CD14-positive monocyte (primary cell): ENCODE results near the gene RPL23. TPM values are rescaled to one million over a fixed set of nuclear protein-coding genes. Genes with fewer than 3 reads are reported as not detected.

Experiments used
- DNase-seq, 3 donors: peaks; one replicate each; pipeline ENCODE4 v3.0.0-alpha.2; 2011 to 2022
- H2AFZ ChIP-seq: 2 replicates; pipeline ENCODE4 v1.6.0; 2012; ENCODE audit warnings: mild to moderate bottlenecking, low read depth, low read length, inconsistent platforms; ENCODE audit not compliant: insufficient read depth, poor library complexity, severe bottlenecking
- H3K27ac ChIP-seq, 2 donors: 1 replicate in 1 of 2; 2 replicates in 1 of 2; pipeline ENCODE4 v1.5.1; 2012 to 2013; ENCODE audit warnings: low read length in 2 of 2, control low read depth in 1 of 2, inconsistent platforms in 1 of 2, low read depth in 1 of 2, mild to moderate bottlenecking in 1 of 2
- H3K27me3 ChIP-seq, 2 donors: one replicate each; pipeline versions ENCODE4 v1.6.0 to v1.6.1; 2011 to 2013; ENCODE audit warnings: low read length in 2 of 2; ENCODE audit not compliant: control insufficient read depth in 2 of 2, insufficient read depth in 2 of 2
- H3K36me3 ChIP-seq, 2 donors: replicated peaks in 1 of 2; 1 replicate in 1 of 2; 2 replicates in 1 of 2; pipeline versions ENCODE4 v1.5.1 to v1.6.1; 2012 to 2013; ENCODE audit warnings: low read length in 2 of 2, control low read depth in 1 of 2, inconsistent platforms in 1 of 2, mild to moderate bottlenecking in 1 of 2; ENCODE audit not compliant: insufficient read depth in 2 of 2, control insufficient read depth in 1 of 2
- H3K4me1 ChIP-seq, 2 donors: 1 replicate in 1 of 2; 2 replicates in 1 of 2; pipeline versions ENCODE4 v1.5.1 to v1.6.1; 2012 to 2013; ENCODE audit warnings: low read length in 2 of 2, control low read depth in 1 of 2, inconsistent platforms in 1 of 2, mild to moderate bottlenecking in 1 of 2, moderate library complexity in 1 of 2; ENCODE audit not compliant: insufficient read depth in 2 of 2, control insufficient read depth in 1 of 2
- H3K4me2 ChIP-seq: replicated peaks from 2 replicates; pipeline ENCODE3; 2012; ENCODE audit warnings: low read length, moderate library complexity, mild to moderate bottlenecking; ENCODE audit not compliant: poor library complexity, severe bottlenecking; ENCODE audit errors: extremely low read depth
- H3K4me3 ChIP-seq, 3 experiments: fragments of 200-600 bp in 1 of 3; sonication (generic) in 1 of 3; replicated peaks in 1 of 3; 1 replicate in 2 of 3; 2 replicates in 1 of 3; pipeline ENCODE4 v1.5.1; 2011 to 2013; ENCODE audit warnings: low read length in 3 of 3, mild to moderate bottlenecking in 3 of 3, control low read depth in 2 of 3, low read depth in 2 of 3, inconsistent platforms in 1 of 3, moderate library complexity in 1 of 3
- H3K79me2 ChIP-seq: 2 replicates; pipeline ENCODE4 v1.6.0; 2012; ENCODE audit warnings: mild to moderate bottlenecking, control low read depth, inconsistent platforms, low read length, moderate library complexity; ENCODE audit not compliant: insufficient read depth
- H3K9ac ChIP-seq: 2 replicates; pipeline ENCODE4 v1.6.0; 2017; ENCODE audit warnings: low read length, mild to moderate bottlenecking; ENCODE audit not compliant: insufficient read depth, poor library complexity, severe bottlenecking
- H3K9me3 ChIP-seq, 2 donors: replicated peaks in 1 of 2; 1 replicate in 1 of 2; 2 replicates in 1 of 2; pipeline versions ENCODE4 v1.5.1 to v1.6.1; 2012 to 2013; ENCODE audit warnings: low read length in 2 of 2, control low read depth in 1 of 2; ENCODE audit not compliant: control insufficient read depth in 1 of 2, insufficient read depth in 1 of 2
- H4K20me1 ChIP-seq: 2 replicates; pipeline ENCODE4 v1.6.0; 2012; ENCODE audit warnings: mild to moderate bottlenecking, low read length, control low read depth, moderate library complexity; ENCODE audit not compliant: insufficient read depth
- H3K27ac Mint-ChIP-seq, 7 donors: one replicate each; pipeline ENCODE4 v1.8.0; 2020; ENCODE audit warnings: mild to moderate bottlenecking in 7 of 7, mixed read lengths in 7 of 7, moderate library complexity in 6 of 7, inconsistent platforms in 2 of 7
- H3K27me3 Mint-ChIP-seq, 3 donors: one replicate each; pipeline ENCODE4 v1.8.0; 2021 to 2022; ENCODE audit warnings: low read depth in 3 of 3, mild to moderate bottlenecking in 3 of 3, mixed read lengths in 3 of 3, moderate library complexity in 3 of 3, inconsistent platforms in 1 of 3
- H3K36me3 Mint-ChIP-seq, 2 donors: one replicate each; pipeline ENCODE4 v1.8.0; 2020; ENCODE audit warnings: mixed read lengths in 2 of 2, inconsistent platforms in 1 of 2, mild to moderate bottlenecking in 1 of 2
- H3K4me1 Mint-ChIP-seq: one replicate; pipeline ENCODE4 v1.8.0; 2020; ENCODE audit warnings: mild to moderate bottlenecking, mixed read lengths
- H3K4me3 Mint-ChIP-seq, 2 donors: one replicate each; pipeline ENCODE4 v1.8.0; 2020; ENCODE audit warnings: mild to moderate bottlenecking in 2 of 2, mixed read lengths in 2 of 2, moderate library complexity in 1 of 2
- H3K9me3 Mint-ChIP-seq, 7 donors: one replicate each; pipeline ENCODE4 v1.8.0; 2020 to 2022; ENCODE audit warnings: mixed read lengths in 7 of 7, mild to moderate bottlenecking in 6 of 7, moderate library complexity in 6 of 7, inconsistent platforms in 2 of 7
- CTCF ChIP-seq: fragments of 200-600 bp; IDR thresholded peaks from one replicate; pipeline ENCODE4 v1.8.0; 2022; ENCODE audit warnings: antibody characterized with exemption, mild to moderate bottlenecking
- WGBS: methylation state at CpG from one replicate; pipeline ENCODE4 v1.1.5; 2013; ENCODE audit warnings: missing lambda C conversion rate; ENCODE audit not compliant: insufficient coverage; 5-methylcytosine and 5-hydroxymethylcytosine counted together
- intact Hi-C, 2 donors: fragments of 100-400 bp; cut with micrococcal nuclease; formaldehyde crosslinking; loops; one replicate each; pipeline versions ENCODE4 v1.15.0 to v1.15.1; 2023
- polyA plus RNA-seq, 3 donors: library from polyadenylated mRNA; depleted of rRNA in 1 of 3; unstranded in 2 of 3; stranded (reverse) in 1 of 3; fragments of 300-500 nt in 2 of 3; fragments of >200 nt in 1 of 3; fragmentation: Illumina TruSeq in 2 of 3; gene quantifications; 1 replicate in 2 of 3; 2 replicates in 1 of 3; pipeline ENCODE4 v1.2.3, GENCODE V29; 2012 to 2021

Gene RPL23
- polyA plus RNA-seq, 3 donors = 561 to 1,701 (median 618) TPM

GRCh38 chr17:38815576-38816193, 37.8 kb downstream of the RPL23 start:
- Histone ChIP-seq H3K4me3 (no peak overlapping the region), H4K20me1 (peaks cover 31% of the 10 kb centered on the region), H3K4me1 (no peaks in the 10 kb centered on the region), H3K36me3 (peaks cover 68 to 90% of the 10 kb centered on the region in 2 donors), H3K27ac (peak overlapping the region in 1 of 2 donors; percentile 16), H3K27me3 (no peaks in the 10 kb centered on the region), H3K79me2 (peaks cover 42% of the 10 kb centered on the region), H2AFZ (no peak overlapping the region), H3K9me3 (no peaks in the 10 kb centered on the region), H3K9ac (no peak overlapping the region), H3K4me2 (no peak overlapping the region)
- WGBS = 95% methylated on average over 4 of the region's 8 CpGs
- H3K36me3 Mint-ChIP-seq = peaks cover 57 to 92% of the 10 kb centered on the region in 2 donors
- TF ChIP-seq CTCF = peak; percentile 10
- H3K4me3 Mint-ChIP-seq = no peak overlapping the region
- no peak for DNase-seq
- intact Hi-C loops = no loop called here
- peak overlapping the region in 3 of 7 donors; percentile 27 to 58 (median 51) for H3K27ac Mint-ChIP-seq
- H3K4me1 Mint-ChIP-seq = no peaks in the 10 kb centered on the region
- H3K27me3 Mint-ChIP-seq = peaks cover 0 to 3% (median 0%) of the 10 kb centered on the region in 3 donors
- no peaks in the 10 kb centered on the region for H3K9me3 Mint-ChIP-seq

GRCh38 chr17:38809828-38810227, 43.7 kb downstream of the RPL23 start:
- Histone ChIP-seq H3K4me2 (no peak overlapping the region), H3K36me3 (peaks cover 74 to 95% of the 10 kb centered on the region in 2 donors), H4K20me1 (no peaks in the 10 kb centered on the region), H3K27me3 (no peaks in the 10 kb centered on the region), H2AFZ (no peak overlapping the region), H3K27ac (no peak overlapping the region), H3K9ac (no peak overlapping the region), H3K9me3 (no peaks in the 10 kb centered on the region), H3K4me1 (no peaks in the 10 kb centered on the region), H3K4me3 (no peak overlapping the region), H3K79me2 (no peaks in the 10 kb centered on the region)
- intact Hi-C loops = loop anchor here in 1 of 2 donors (10.0 kb wide), 1 partner anchor 55 kb away; the partner anchor contains the start of gene PSMB3
- TF ChIP-seq CTCF = no peak
- Mint-ChIP-seq H3K27me3 (no peaks in the 10 kb centered on the region), H3K9me3 (peaks cover 0 to 2% (median 0%) of the 10 kb centered on the region in 7 donors), H3K4me3 (no peak overlapping the region), H3K36me3 (peaks cover 69 to 100% of the 10 kb centered on the region in 2 donors), H3K27ac (no peak overlapping the region), H3K4me1 (no peaks in the 10 kb centered on the region)
- no peak for DNase-seq
- 97% methylated on average over 7 of the region's 7 CpGs for WGBS
